ENCODE measurements around the gene ARHGAP33.

- TF ChIP-seq CTCF (IDR thresholded peaks at IDR 0.05 in 8 of 11, conservative IDR thresholded peaks at IDR 0.05 in 3 of 11) = no peak
- no peak for TF ChIP-seq POLR2A (IDR thresholded peaks at IDR 0.05)
- no peak for TF ChIP-seq POLR2AphosphoS5 (IDR thresholded peaks at IDR 0.05)
These were observed 9.9 kb downstream of the ARHGAP33 start for GRCh38 chr19:35785339-35785627.
